Sigmoid colon (tissue), 7 donors: ENCODE data around the gene SIGLEC12. TPM values are rescaled to one million over a fixed set of nuclear protein-coding genes. Genes with fewer than 3 reads are reported as not detected.

ENCODE experiments used
- DNase-seq: peaks from one replicate; pipeline ENCODE4 v3.0.0-alpha.2; 2019
- H3K27ac ChIP-seq, 4 donors: fragments of 200-600 bp; sonication (generic); one replicate each; pipeline ENCODE4 v1.5.1; 2016 to 2019; ENCODE audit warnings: mild to moderate bottlenecking in 1 of 4
- H3K27me3 ChIP-seq, 3 donors: fragments of 200-600 bp; sonication (generic); one replicate each; pipeline ENCODE4 v1.5.1; 2019; ENCODE audit warnings: mild to moderate bottlenecking in 1 of 3
- H3K36me3 ChIP-seq, 4 donors: fragments of 200-600 bp; sonication (generic); one replicate each; pipeline ENCODE4 v1.5.1; 2016 to 2019
- H3K4me1 ChIP-seq, 4 donors: fragments of 200-600 bp; sonication (generic); one replicate each; pipeline ENCODE4 v1.5.1; 2017 to 2019
- H3K4me3 ChIP-seq, 4 donors: fragments of 200-600 bp; sonication (generic); one replicate each; pipeline ENCODE4 v1.5.1; 2017 to 2019; ENCODE audit warnings: mild to moderate bottlenecking in 2 of 4, moderate library complexity in 1 of 4
- H3K9me3 ChIP-seq, 4 donors: fragments of 200-600 bp in 3 of 4; sonication (generic) in 3 of 4; one replicate each; pipeline versions ENCODE4 v1.5.1 to v1.6.1; 2013 to 2019
- EP300 ChIP-seq, 4 donors: sonication (generic); formaldehyde crosslinking; IDR thresholded peaks; one replicate each; pipeline ENCODE4 v1.6.1; 2017; ENCODE audit warnings: antibody characterized with exemption in 4 of 4
- POLR2A ChIP-seq, 2 donors: fragments of 450-650 bp; IDR thresholded peaks; one replicate each; pipeline ENCODE4 v1.6.1; 2016; ENCODE audit warnings: antibody characterized with exemption in 2 of 2, mild to moderate bottlenecking in 2 of 2, moderate library complexity in 2 of 2
- POLR2AphosphoS5 ChIP-seq, 4 donors: sonication (generic); formaldehyde crosslinking; IDR thresholded peaks; one replicate each; pipeline ENCODE4 v1.6.1; 2017; ENCODE audit warnings: antibody characterized with exemption in 4 of 4
- WGBS, 2 donors: extraction: QIAGEN DNeasy Blood & Tissue Kit; methylation state at CpG; one replicate each; pipeline ENCODE4 v1.1.7; 2013; 5-methylcytosine and 5-hydroxymethylcytosine counted together
- intact Hi-C: fragments of 100-400 bp; cut with DNase I; formaldehyde crosslinking; loops from one replicate; pipeline ENCODE4 v1.15.1; 2023
- polyA plus RNA-seq, 3 donors: library from polyadenylated mRNA; stranded (reverse); fragments of 200-250 nt; gene quantifications; one replicate each; pipeline ENCODE4 v1.2.3, GENCODE V29; 2013
- total RNA-seq, 4 donors: library from RNA; depleted of rRNA; stranded (reverse); fragments of >200 nt; gene quantifications; one replicate each; pipeline ENCODE4 v1.1.0, GENCODE V29; 2016
- TF ChIP-seq, protein P1 (sequence below), 4 experiments: fragments of 450-650 bp in 3 of 4; fragments of 200-600 bp in 1 of 4; IDR thresholded peaks; one replicate each; pipeline ENCODE4 v1.5.1; 2016 to 2019; ENCODE audit warnings: antibody characterized with exemption in 4 of 4, mild to moderate bottlenecking in 3 of 4, moderate library complexity in 2 of 4
- donor health status: healthy with polysubstance abuse.
- donor health status: Bipolar disorder and iron deficiency.
- donor health status: healthy.

SIGLEC12 gene
- total and polyA plus RNA-seq, 7 donors = 0.16 to 11.6 (median 0.86) TPM; not detected in 4

DNA sequence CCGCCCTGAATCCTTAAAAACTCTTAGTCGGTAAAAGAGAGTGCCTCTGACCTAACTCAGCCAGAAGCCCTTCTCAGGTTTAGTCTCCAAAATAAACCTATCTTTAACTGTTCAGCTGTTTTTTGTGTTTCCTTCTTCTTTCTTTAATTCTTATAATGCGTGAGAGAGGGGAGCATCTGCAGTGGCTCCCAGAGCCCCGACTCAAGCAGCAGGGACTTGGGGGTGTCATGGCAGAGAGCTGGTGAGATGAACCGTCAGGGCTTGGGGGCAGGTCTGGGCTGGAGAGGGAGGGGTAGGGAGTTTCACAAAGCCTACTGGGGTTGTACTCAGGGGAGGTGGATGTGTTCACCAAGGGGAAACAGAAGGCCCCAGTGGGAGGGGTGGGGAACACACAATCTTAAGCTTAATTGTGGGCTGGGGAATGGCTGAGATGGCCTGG is 46.6 kb upstream of the SIGLEC12 start:
- no peak overlapping the region for H3K27ac ChIP-seq
- H3K4me3 ChIP-seq = no peak overlapping the region
- intact Hi-C loops = no loop called here
- WGBS, 2 donors = 66 to 72% methylated on average over 5 of the region's 5 CpGs
- DNase-seq = no peak
- no peaks in the 10 kb centered on the region for H3K36me3 ChIP-seq
- peaks cover 0 to 24% (median 0%) of the 10 kb centered on the region in 3 donors for H3K27me3 ChIP-seq
- no peaks in the 10 kb centered on the region for H3K4me1 ChIP-seq
- no peaks in the 10 kb centered on the region for H3K9me3 ChIP-seq
- TF ChIP-seq, protein P1, sequence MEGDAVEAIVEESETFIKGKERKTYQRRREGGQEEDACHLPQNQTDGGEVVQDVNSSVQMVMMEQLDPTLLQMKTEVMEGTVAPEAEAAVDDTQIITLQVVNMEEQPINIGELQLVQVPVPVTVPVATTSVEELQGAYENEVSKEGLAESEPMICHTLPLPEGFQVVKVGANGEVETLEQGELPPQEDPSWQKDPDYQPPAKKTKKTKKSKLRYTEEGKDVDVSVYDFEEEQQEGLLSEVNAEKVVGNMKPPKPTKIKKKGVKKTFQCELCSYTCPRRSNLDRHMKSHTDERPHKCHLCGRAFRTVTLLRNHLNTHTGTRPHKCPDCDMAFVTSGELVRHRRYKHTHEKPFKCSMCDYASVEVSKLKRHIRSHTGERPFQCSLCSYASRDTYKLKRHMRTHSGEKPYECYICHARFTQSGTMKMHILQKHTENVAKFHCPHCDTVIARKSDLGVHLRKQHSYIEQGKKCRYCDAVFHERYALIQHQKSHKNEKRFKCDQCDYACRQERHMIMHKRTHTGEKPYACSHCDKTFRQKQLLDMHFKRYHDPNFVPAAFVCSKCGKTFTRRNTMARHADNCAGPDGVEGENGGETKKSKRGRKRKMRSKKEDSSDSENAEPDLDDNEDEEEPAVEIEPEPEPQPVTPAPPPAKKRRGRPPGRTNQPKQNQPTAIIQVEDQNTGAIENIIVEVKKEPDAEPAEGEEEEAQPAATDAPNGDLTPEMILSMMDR (IDR thresholded peaks at IDR 0.05) = no peak
- no peak for TF ChIP-seq POLR2A (IDR thresholded peaks at IDR 0.05)
- TF ChIP-seq POLR2AphosphoS5 (IDR thresholded peaks at IDR 0.05) = no peak
- no peak for TF ChIP-seq EP300 (IDR thresholded peaks at IDR 0.05)

DNA sequence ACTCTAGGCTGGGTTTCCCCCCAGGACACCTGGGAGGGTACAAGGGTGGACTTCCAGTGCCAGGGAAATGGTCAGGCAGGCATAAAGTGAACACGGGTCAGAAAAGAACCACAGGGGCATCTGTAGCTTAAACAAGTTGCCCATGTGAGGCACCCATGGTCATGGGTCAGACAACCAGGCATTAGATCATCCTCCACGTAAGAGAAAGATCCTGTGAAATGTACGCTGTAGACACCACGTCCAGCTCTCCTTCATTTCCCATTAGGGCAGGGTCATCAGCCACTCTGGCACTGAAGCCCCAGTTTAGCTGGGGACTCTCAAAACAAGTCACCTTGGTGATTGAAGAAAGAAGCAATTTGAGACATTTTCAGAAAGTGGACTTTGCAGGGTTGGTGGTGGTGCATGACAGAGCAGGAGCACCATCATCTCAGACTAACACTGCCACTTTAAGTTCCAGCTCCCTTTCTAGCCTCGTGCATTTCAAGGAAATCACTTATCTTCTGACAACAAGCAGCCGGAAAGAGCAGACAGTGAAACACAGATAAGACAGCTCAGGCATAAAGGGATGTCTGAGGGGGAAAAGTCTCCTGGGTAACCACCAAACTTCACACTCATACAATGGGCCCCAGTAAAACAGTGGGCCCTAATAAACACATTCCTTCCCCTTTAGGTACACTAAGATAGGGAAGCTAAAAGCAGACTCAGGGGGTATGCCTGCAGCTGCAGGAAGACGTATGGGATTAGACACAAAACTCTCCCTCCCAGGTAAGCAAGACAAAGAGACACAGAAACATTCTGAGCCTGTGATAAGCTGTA is 46.0 kb upstream of the SIGLEC12 start:
- Histone ChIP-seq H3K4me1 (no peaks in the 10 kb centered on the region), H3K4me3 (no peak overlapping the region), H3K27me3 (peaks cover 0 to 29% (median 0%) of the 10 kb centered on the region in 3 donors), H3K9me3 (no peaks in the 10 kb centered on the region), H3K36me3 (no peaks in the 10 kb centered on the region), H3K27ac (no peak overlapping the region)
- WGBS, 2 donors = 34 to 40% methylated on average over 7 of the region's 7 CpGs
- intact Hi-C loops = no loop called here
- no peak for DNase-seq
- TF ChIP-seq POLR2AphosphoS5 (IDR thresholded peaks at IDR 0.05) = no peak
- no peak for TF ChIP-seq EP300 (IDR thresholded peaks at IDR 0.05)
- TF ChIP-seq POLR2A (IDR thresholded peaks at IDR 0.05) = no peak
- TF ChIP-seq, protein P1 (IDR thresholded peaks at IDR 0.05) = no peak

DNA sequence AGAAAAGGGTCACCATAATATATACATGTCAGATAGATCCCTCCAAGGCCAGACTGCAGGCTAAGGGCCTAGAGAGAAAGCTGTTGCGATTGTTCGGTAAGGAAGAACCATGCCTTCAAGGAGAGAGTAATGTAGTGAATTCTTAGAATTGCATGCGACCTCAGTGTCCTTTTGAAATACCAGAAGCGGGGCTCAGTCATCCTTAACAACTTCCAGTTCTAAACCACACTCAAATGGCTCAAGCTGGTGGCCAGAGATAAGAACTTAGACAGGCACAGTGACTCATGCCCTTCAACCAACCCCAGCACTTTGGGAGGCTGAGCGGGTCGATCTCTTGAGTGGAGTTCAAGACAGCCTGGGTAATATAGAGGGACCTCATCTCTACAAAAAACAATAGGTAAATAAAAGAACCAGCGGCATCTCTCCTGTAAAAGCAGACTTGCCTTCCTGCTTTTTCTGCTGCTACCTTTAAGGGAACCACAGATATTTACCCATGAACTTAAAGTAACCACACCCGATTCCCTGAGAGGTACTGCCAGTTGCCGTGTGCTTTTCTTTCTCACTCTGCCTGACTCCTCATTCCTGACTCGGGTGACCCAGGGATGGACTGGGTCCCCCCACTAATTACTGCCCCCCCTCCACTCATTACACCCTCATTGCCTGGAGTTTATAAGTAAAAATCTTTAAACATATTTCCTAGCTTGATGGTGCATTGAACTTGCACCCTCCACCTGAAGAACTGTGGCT is 45.2 kb upstream of the SIGLEC12 start:
- Histone ChIP-seq H3K4me1 (no peaks in the 10 kb centered on the region), H3K27me3 (peaks cover 0 to 21% (median 0%) of the 10 kb centered on the region in 3 donors), H3K9me3 (no peaks in the 10 kb centered on the region), H3K36me3 (no peaks in the 10 kb centered on the region), H3K27ac (no peak overlapping the region), H3K4me3 (no peak overlapping the region)
- no peak for TF ChIP-seq POLR2A (IDR thresholded peaks at IDR 0.05)
- TF ChIP-seq EP300 (IDR thresholded peaks at IDR 0.05) = no peak
- no peak for TF ChIP-seq POLR2AphosphoS5 (IDR thresholded peaks at IDR 0.05)
- TF ChIP-seq, protein P1 (IDR thresholded peaks at IDR 0.05) = no peak
- 28 to 45% methylated on average over 10 of the region's 10 CpGs for WGBS, 2 donors
- intact Hi-C loops = no loop called here
- no peak for DNase-seq

- DNase-seq = no peak
- Histone ChIP-seq H3K9me3 (no peaks in the 10 kb centered on the region), H3K4me3 (no peak overlapping the region), H3K4me1 (no peaks in the 10 kb centered on the region), H3K36me3 (no peaks in the 10 kb centered on the region), H3K27ac (no peak overlapping the region), H3K27me3 (peaks cover 0 to 17% (median 0%) of the 10 kb centered on the region in 3 donors)
- intact Hi-C loops = no loop called here
- TF ChIP-seq POLR2A (IDR thresholded peaks at IDR 0.05) (no peak), EP300 (IDR thresholded peaks at IDR 0.05) (no peak), POLR2AphosphoS5 (IDR thresholded peaks at IDR 0.05) (no peak)
- TF ChIP-seq, protein P1 (IDR thresholded peaks at IDR 0.05) = no peak
- 63 to 66% methylated on average over 5 of the region's 5 CpGs for WGBS, 2 donors
These were observed 44.6 kb upstream of the SIGLEC12 start for GRCh38 chr19:51546107-51546649.
